GM12875 (cell line): ENCODE results near the gene HERPUD2.
"Not testable (repeated sequence)": the region's sequence is repeated elsewhere in the genome, so short reads cannot be mapped to it uniquely, and the experiment has no call there.

Experiments
- H3K4me3 ChIP-seq: one replicate; pipeline ENCODE4 v1.5.1; 2011; ENCODE audit warnings: low read depth, low read length, control low read depth
- CTCF ChIP-seq: IDR thresholded peaks from 2 replicates; pipeline ENCODE4 v1.5.1; 2011; ENCODE audit warnings: low read depth, mild to moderate bottlenecking, control low read depth, inconsistent platforms, low read length, moderate library complexity, borderline replicate concordance; ENCODE audit not compliant: insufficient read depth

The HERPUD2 gene

GRCh38 chr7:35704261-35704660 lies 9.3 kb upstream of the HERPUD2 start:
- H3K4me3 ChIP-seq: no peak overlapping the region
- TF ChIP-seq CTCF: no peak

GRCh38 chr7:35702541-35702940 lies 7.6 kb upstream of the HERPUD2 start:
- no peak for TF ChIP-seq CTCF
- no peak overlapping the region for H3K4me3 ChIP-seq

GRCh38 chr7:35701287-35701900 lies 6.5 kb upstream of the HERPUD2 start:
- H3K4me3 ChIP-seq: no peak overlapping the region
- TF ChIP-seq CTCF: no peak

- H3K4me3 ChIP-seq: no peak overlapping the region
- TF ChIP-seq CTCF: no peak
Observed at GRCh38 chr7:35700865-35701264, 5.9 kb upstream of the HERPUD2 start.

GRCh38 chr7:35700333-35700732 lies 5.4 kb upstream of the HERPUD2 start:
- no peak overlapping the region for H3K4me3 ChIP-seq
- no peak for TF ChIP-seq CTCF

GRCh38 chr7:35699796-35700305 lies 4.9 kb upstream of the HERPUD2 start:
- no peak for TF ChIP-seq CTCF
- no peak overlapping the region for H3K4me3 ChIP-seq

GRCh38 chr7:35698382-35698781 lies 3.4 kb upstream of the HERPUD2 start:
- H3K4me3 ChIP-seq: not testable (repeated sequence)
